ENCODE data around the gene CARD9. TPM values are rescaled to one million over a fixed set of nuclear protein-coding genes. Genes with fewer than 3 reads are reported as not detected.

The CARD9 gene
- total RNA-seq, 2 donors from 2014 or later, result 1.2 to 1.7 TPM

- Histone ChIP-seq H3K36me3 (no peaks in the 10 kb centered on the region), H3K4me3 (peak overlapping the region; percentile 5), H3K9me3 (no peaks in the 10 kb centered on the region), H3K9ac (ENCODE audit: low read depth in 2 of 2, low read length in 2 of 2) (peak overlapping the region in 1 of 2 donors; percentile 2), H3K27ac (no peak overlapping the region), H3K4me1 (no peaks in the 10 kb centered on the region), H3K27me3 (no peaks in the 10 kb centered on the region)
- no peak for TF ChIP-seq CTCF (IDR thresholded peaks at IDR 0.05)
- peak; percentile 44 for DNase-seq
- intact Hi-C loops (cut with DNase I), result no loop called here
Observed at GRCh38 chr9:136372561-136373299, 739 bp downstream of the CARD9 start.

DNA sequence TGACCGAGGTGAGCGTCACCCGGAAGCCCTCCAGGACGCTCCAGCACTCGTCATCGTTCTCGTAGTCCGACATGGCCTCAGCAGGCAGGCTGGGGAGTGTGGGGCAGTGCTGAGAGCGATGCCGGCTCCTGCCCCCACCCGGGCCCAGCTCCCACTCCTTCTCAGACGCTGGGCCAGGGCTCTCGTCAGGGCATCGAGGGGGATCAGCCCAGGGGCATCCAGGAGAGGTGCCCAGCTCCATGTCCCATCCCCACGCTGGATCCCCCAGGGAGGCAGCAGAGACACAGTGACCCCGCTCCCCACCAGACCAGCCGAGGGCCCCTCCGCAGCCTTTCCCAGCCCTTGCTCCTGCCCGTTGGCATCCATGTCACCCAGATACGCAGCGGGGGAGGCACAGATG, 1.5 kb downstream of the CARD9 start:
- Histone ChIP-seq H3K9me3 (no peaks in the 10 kb centered on the region), H3K4me1 (no peaks in the 10 kb centered on the region), H3K27me3 (no peaks in the 10 kb centered on the region), H3K27ac (no peak overlapping the region), H3K36me3 (no peaks in the 10 kb centered on the region), H3K4me3 (no peak overlapping the region), H3K9ac (ENCODE audit: low read depth in 2 of 2, low read length in 2 of 2) (no peak overlapping the region)
- DNase-seq, result no peak
- intact Hi-C loops (cut with DNase I), result no loop called here
- TF ChIP-seq CTCF (IDR thresholded peaks at IDR 0.05), result no peak

GRCh38 chr9:136371533-136371880, 2.0 kb downstream of the CARD9 start:
- Histone ChIP-seq H3K4me1 (no peaks in the 10 kb centered on the region), H3K27ac (no peak overlapping the region), H3K9me3 (no peaks in the 10 kb centered on the region), H3K4me3 (no peak overlapping the region), H3K27me3 (no peaks in the 10 kb centered on the region), H3K9ac (ENCODE audit: low read depth in 2 of 2, low read length in 2 of 2) (no peak overlapping the region), H3K36me3 (no peaks in the 10 kb centered on the region)
- intact Hi-C loops (cut with DNase I), result no loop called here
- no peak for DNase-seq
- TF ChIP-seq CTCF (IDR thresholded peaks at IDR 0.05), result no peak

- Histone ChIP-seq H3K36me3 (no peaks in the 10 kb centered on the region), H3K27me3 (no peaks in the 10 kb centered on the region), H3K9me3 (no peaks in the 10 kb centered on the region), H3K9ac (ENCODE audit: low read depth in 2 of 2, low read length in 2 of 2) (no peak overlapping the region), H3K4me1 (no peaks in the 10 kb centered on the region), H3K4me3 (no peak overlapping the region), H3K27ac (no peak overlapping the region)
- intact Hi-C loops (cut with DNase I), result no loop called here
- no peak for DNase-seq
- no peak for TF ChIP-seq CTCF (IDR thresholded peaks at IDR 0.05)
Observed at GRCh38 chr9:136370687-136371532, 2.6 kb downstream of the CARD9 start.

DNA sequence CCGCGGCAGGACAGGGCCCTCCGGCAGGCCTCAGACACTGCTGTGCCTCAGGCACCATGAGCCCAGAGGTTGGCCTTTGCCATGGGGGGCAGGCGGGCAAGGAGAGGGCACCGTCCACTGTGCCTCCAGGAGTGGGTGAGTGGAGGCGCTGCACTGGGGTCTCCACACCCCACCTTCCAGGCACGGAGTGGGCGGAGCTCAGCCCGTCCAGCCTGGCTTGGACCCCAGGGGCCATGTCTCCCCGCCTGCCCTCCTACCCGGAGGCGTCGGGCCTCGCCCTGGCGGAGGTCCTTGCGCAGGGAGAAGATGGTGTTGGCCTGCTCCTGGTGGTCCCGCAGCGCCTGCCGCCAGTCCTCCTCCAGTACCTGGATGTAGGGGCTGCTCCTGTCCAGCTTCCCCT, 3.4 kb downstream of the CARD9 start:
- Histone ChIP-seq H3K36me3 (no peaks in the 10 kb centered on the region), H3K27me3 (no peaks in the 10 kb centered on the region), H3K9me3 (no peaks in the 10 kb centered on the region), H3K4me1 (no peaks in the 10 kb centered on the region), H3K27ac (no peak overlapping the region), H3K4me3 (no peak overlapping the region), H3K9ac (ENCODE audit: low read depth in 2 of 2, low read length in 2 of 2) (no peak overlapping the region)
- no peak for TF ChIP-seq CTCF (IDR thresholded peaks at IDR 0.05)
- no peak for DNase-seq
- intact Hi-C loops (cut with DNase I), result no loop called here
